ENCODE results near the gene IRF9. TPM values are rescaled to one million over a fixed set of nuclear protein-coding genes. Genes with fewer than 3 reads are reported as not detected.

Gene IRF9
- total and polyA plus RNA-seq, 2 of the 4 experiments (the other 2 are of a cell fraction) = 25.6 to 34.6 TPM

- in situ Hi-C loops (cut with MboI; ENCODE audit: low sequenced_read_pairs) = no loop called here
Observed at GRCh38 chr14:24122416-24122815, 38.6 kb upstream of the IRF9 start.

More at GRCh38 chr14:24122416-24122815, 38.6 kb upstream of the IRF9 start:
- 92% methylated on average over 4 of the region's 4 CpGs; no CpG with 5 or more reads in 1 of the 2 experiments for WGBS, 2 experiments (ENCODE audit: extremely low coverage in 2 of 2, insufficient read length in 1 of 2)
- Histone ChIP-seq H3K14ac (replicated peaks; ENCODE audit: low read depth, low read length) (no peak overlapping the region), H3K9me1 (ENCODE audit: insufficient read depth, low read length) (no peaks in the 10 kb centered on the region), H3K4me3 (ENCODE audit: insufficient read depth, low read depth, low read length) (no peak overlapping the region), H2BK15ac (ENCODE audit: low read depth, low read length) (no peak overlapping the region), H3K4me1 (ENCODE audit: control insufficient read depth, insufficient read depth, low read length) (no peaks in the 10 kb centered on the region), H2AFZ (replicated peaks; ENCODE audit: low read length, poor library complexity) (no peak overlapping the region), H3K27me3 (ENCODE audit: control insufficient read depth, insufficient read depth, low read length) (no peaks in the 10 kb centered on the region), H4K91ac (ENCODE audit: insufficient read depth, low read depth, low read length) (no peak overlapping the region), H2BK120ac (ENCODE audit: low read depth, low read length) (no peak overlapping the region), H3K4me2 (ENCODE audit: low read depth, low read length) (no peak overlapping the region), H2AK9ac (replicated peaks; ENCODE audit: low read depth, low read length, poor library complexity) (no peak overlapping the region), H3K9ac (ENCODE audit: low read depth, low read length) (no peak overlapping the region), H3K36me3 (ENCODE audit: control insufficient read depth, insufficient read depth, low read length) (peaks cover 33% of the 10 kb centered on the region), H2BK5ac (ENCODE audit: low read depth, low read length, poor library complexity, severe bottlenecking) (no peak overlapping the region), H3K79me1 (ENCODE audit: low read depth in 1 of 2, low read length in 2 of 2) (no peaks in the 10 kb centered on the region), H3K9me3 (ENCODE audit: control insufficient read depth, insufficient read depth, low read length) (no peaks in the 10 kb centered on the region), H3K4ac (ENCODE audit: low read depth, low read length) (no peak overlapping the region), H3K23ac (ENCODE audit: low read depth, low read length) (no peak overlapping the region), H4K20me1 (ENCODE audit: insufficient read depth, low read length) (no peaks in the 10 kb centered on the region), H2BK20ac (ENCODE audit: low read depth, low read length) (no peak overlapping the region), H2AK5ac (ENCODE audit: low read depth, low read length) (no peak overlapping the region), H4K5ac (ENCODE audit: low read depth, low read length) (no peak overlapping the region), H4K8ac (ENCODE audit: low read depth in 2 of 2, low read length in 2 of 2) (no peak overlapping the region), H3K18ac (ENCODE audit: low read depth, low read length) (no peak overlapping the region), H3K27ac (ENCODE audit: insufficient read depth, low read length) (no peak overlapping the region), H3K56ac (ENCODE audit: extremely low read depth, insufficient read depth, low read length) (no peak overlapping the region)
- ChIA-PET CTCF (no interaction called here), POLR2A (ENCODE audit: unreplicated experiment) (no interaction called here)
- dilution Hi-C loops (cut with HindIII; ENCODE audit: low sequenced_read_pairs, unreplicated experiment) (no loop called here), intact Hi-C loops (cut with micrococcal nuclease) (no loop called here)
- BruUV-seq (replicated peaks) = no TSS peak
- TF ChIP-seq RAD21 (IDR thresholded peaks at IDR 0.05; ENCODE audit: low read length) (no peak), MAZ (IDR thresholded peaks at IDR 0.05; ENCODE audit: borderline replicate concordance, low read depth, low read length) (no peak), MXI1 (IDR thresholded peaks at IDR 0.05; ENCODE audit: borderline replicate concordance, low read depth, low read length) (no peak), ELK1 (IDR thresholded peaks at IDR 0.05; ENCODE audit: borderline replicate concordance, low read depth, low read length) (no peak), NFE2L2 (IDR thresholded peaks at IDR 0.05; ENCODE audit: low read depth, low read length) (no peak)
- no peak for ATAC-seq (ENCODE audit: low read depth)
- DNase-seq = no peak

Data from IMR-90 (cell line).